Activated T-helper 1 cell treated with anti-CD3 and anti-CD28 coated beads, Interleukin-2, amount 50 U/mL, for 16 hours (primary cell): ENCODE results near the gene TNRC6B.
A peak's percentile ranks its signal among the peaks of the same experiment; 100 is the strongest.
"Not testable (repeated sequence)": the region's sequence is repeated elsewhere in the genome, so short reads cannot be mapped to it uniquely, and the experiment has no call there.

Source experiments
- DNase-seq, 2 donors: peaks; one replicate each; pipeline ENCODE4 v3.0.0-alpha.2; 2020; ENCODE audit warnings: low read depth in 1 of 2, low spot score in 1 of 2

TNRC6B gene

GRCh38 chr22:40181323-40181722 is 3.6 kb downstream of the TNRC6B start:
- DNase-seq, result no peak

- DNase-seq, result no peak
Observed at GRCh38 chr22:40182231-40182835, 4.6 kb downstream of the TNRC6B start.

- no peak for DNase-seq
Observed at GRCh38 chr22:40183029-40183581, 5.4 kb downstream of the TNRC6B start.

- not testable (repeated sequence) for DNase-seq
Observed at GRCh38 chr22:40183603-40184002, 5.9 kb downstream of the TNRC6B start.

- DNase-seq, result no peak
Observed at GRCh38 chr22:40187389-40187788, 9.7 kb downstream of the TNRC6B start.

GRCh38 chr22:40189997-40190396 is 12.3 kb downstream of the TNRC6B start:
- DNase-seq, result no peak

- no peak for DNase-seq
Observed at GRCh38 chr22:40190501-40190900, 12.8 kb downstream of the TNRC6B start.

- no peak for DNase-seq
Observed at GRCh38 chr22:40193429-40194421, 16.0 kb downstream of the TNRC6B start.

GRCh38 chr22:40194656-40195055 is 16.9 kb downstream of the TNRC6B start:
- DNase-seq, result no peak

- no peak for DNase-seq
Observed at GRCh38 chr22:40196628-40197360, 19.1 kb downstream of the TNRC6B start.

- not testable (repeated sequence) for DNase-seq
Observed at GRCh38 chr22:40197421-40197820, 19.7 kb downstream of the TNRC6B start.

GRCh38 chr22:40198733-40199132 is 21.0 kb downstream of the TNRC6B start:
- DNase-seq, result no peak

- DNase-seq, result no peak
Observed at GRCh38 chr22:40199223-40199622, 21.5 kb downstream of the TNRC6B start.

GRCh38 chr22:40199852-40200251 is 22.1 kb downstream of the TNRC6B start:
- no peak for DNase-seq

- no peak for DNase-seq
Observed at GRCh38 chr22:40200795-40201530, 23.2 kb downstream of the TNRC6B start.

GRCh38 chr22:40202225-40202944 is 24.7 kb downstream of the TNRC6B start:
- no peak for DNase-seq

GRCh38 chr22:40203572-40203971 is 25.8 kb downstream of the TNRC6B start:
- peak in 1 of 2 donors; percentile 11 for DNase-seq

GRCh38 chr22:40204321-40205116 is 26.8 kb downstream of the TNRC6B start:
- DNase-seq, result no peak

- no peak for DNase-seq
Observed at GRCh38 chr22:40206561-40206960, 28.8 kb downstream of the TNRC6B start.
